Dermis blood vessel endothelial cell (primary cell): ENCODE measurements around the gene KDM2B. TPM values are rescaled to one million over a fixed set of nuclear protein-coding genes. Genes with fewer than 3 reads are reported as not detected.

Experiments
- total RNA-seq: library from RNA; depleted of rRNA; stranded (reverse); fragments of >200 nt; gene quantifications from 2 replicates; pipeline ENCODE4 v1.2.3, GENCODE V29; 2014

KDM2B gene
- total RNA-seq, 1 donor from 2014 or later = 32.0 TPM

Other genes with a start within 250 kb of the KDM2B start
- 145 and 146 TPM in 2 replicates for gene ANAPC5, start 228.6 kb downstream of the KDM2B start, total RNA-seq
- 60.8 and 86.6 TPM in 2 replicates for gene RNF34, start 180.9 kb downstream of the KDM2B start, total RNA-seq
- gene ORAI1, start 45.5 kb upstream of the KDM2B start, total RNA-seq = 20.3 and 35.2 TPM in 2 replicates
- 0.28 TPM in 1 of 2 replicates, not detected in the other for gene MORN3, start 88.6 kb upstream of the KDM2B start, total RNA-seq
- gene TMEM120B, start 131.7 kb upstream of the KDM2B start, total RNA-seq = 4.9 and 6.8 TPM in 2 replicates
- 6.1 and 6.5 TPM in 2 replicates for gene RHOF, start 212.7 kb upstream of the KDM2B start, total RNA-seq
- gene SETD1B, start 223.0 kb upstream of the KDM2B start, total RNA-seq = 2.7 and 6.7 TPM in 2 replicates